Heart left ventricle (tissue), 16 donors: ENCODE measurements around the gene PTPN7. TPM values are rescaled to one million over a fixed set of nuclear protein-coding genes. Genes with fewer than 3 reads are reported as not detected.
"Not testable (repeated sequence)": the region's sequence is repeated elsewhere in the genome, so short reads cannot be mapped to it uniquely, and the experiment has no call there.

ENCODE experiments used
- ATAC-seq, 4 donors: fragments of 200-7000 bp; cut with Tn5 transposase; one replicate each; pipeline ENCODE4 v1.9.1; 2020 to 2022; ENCODE audit warnings: moderate library complexity in 4 of 4, mild to moderate bottlenecking in 3 of 4, moderate number of reproducible peaks in 1 of 4
- DNase-seq, 5 donors: peaks; one replicate each; pipeline ENCODE4 v3.0.0-alpha.2; 2020
- H3K27ac ChIP-seq, 12 donors: fragments of 200-600 bp; sonication (generic) in 4 of 12; one replicate each; pipeline versions ENCODE4 v1.5.0 to v1.8.0; 2016 to 2022; ENCODE audit warnings: mild to moderate bottlenecking in 2 of 12
- H3K27me3 ChIP-seq, 9 donors: fragments of 200-600 bp; sonication (generic) in 2 of 9; one replicate each; pipeline versions ENCODE4 v1.5.1 to v1.8.0; 2016 to 2022; ENCODE audit warnings: mild to moderate bottlenecking in 3 of 9
- H3K36me3 ChIP-seq, 9 donors: fragments of 200-600 bp; sonication (generic) in 2 of 9; one replicate each; pipeline versions ENCODE4 v1.5.0 to v1.8.0; 2018 to 2022; ENCODE audit warnings: mild to moderate bottlenecking in 2 of 9
- H3K4me1 ChIP-seq, 12 donors: fragments of 200-600 bp; sonication (generic) in 4 of 12; one replicate each; pipeline versions ENCODE4 v1.5.0 to v1.8.0; 2016 to 2022; ENCODE audit warnings: mild to moderate bottlenecking in 3 of 12
- H3K4me3 ChIP-seq, 12 donors: fragments of 200-600 bp; sonication (generic) in 4 of 12; one replicate each; pipeline versions ENCODE4 v1.5.0 to v1.8.0; 2017 to 2022; ENCODE audit warnings: mild to moderate bottlenecking in 9 of 12, moderate library complexity in 4 of 12
- H3K9me3 ChIP-seq, 12 donors: fragments of 200-600 bp; sonication (generic) in 4 of 12; one replicate each; pipeline versions ENCODE4 v1.5.0 to v1.8.0; 2016 to 2022; ENCODE audit warnings: mild to moderate bottlenecking in 1 of 12
- POLR2A ChIP-seq, 2 donors: fragments of 450-650 bp; IDR thresholded peaks; one replicate each; pipeline ENCODE4 v1.6.1; 2017; ENCODE audit warnings: antibody characterized with exemption in 2 of 2, mild to moderate bottlenecking in 2 of 2, moderate library complexity in 2 of 2
- WGBS, 4 donors: extraction: QIAGEN DNeasy Blood & Tissue Kit in 2 of 4; methylation state at CpG; one replicate each; pipeline versions ENCODE4 v1.1.5 to v1.1.7; 2013 to 2018; 5-methylcytosine and 5-hydroxymethylcytosine counted together
- intact Hi-C, 10 donors: fragments of 100-400 bp; cut with DNase I; formaldehyde crosslinking; loops; one replicate each; pipeline versions ENCODE4 v1.11.1 to v1.14.2; 2022
- polyA plus RNA-seq, 2 donors: library from polyadenylated mRNA; stranded (reverse); fragments of 200-250 nt; gene quantifications; one replicate each; pipeline ENCODE4 v1.2.3, GENCODE V29; 2013
- total RNA-seq, 9 donors: library from RNA; depleted of rRNA in 2 of 9; stranded (reverse); fragments of >200 nt in 2 of 9; fragmentation: NEBNext Ultra II Directional in 3 of 9; extraction: Animal tissue kit (Norgen Biotek cat#: 25700) in 3 of 9; gene quantifications; one replicate each; pipeline versions ENCODE4 v1.1.0 to v1.2.4, GENCODE V29; 2016 to 2023
- TF ChIP-seq, protein P1 (sequence below), 12 donors: fragments of 200-600 bp; sonication (generic) in 4 of 12; IDR thresholded peaks; one replicate each; pipeline versions ENCODE4 v1.5.0 to v1.8.0; 2018 to 2022; ENCODE audit warnings: antibody characterized with exemption in 12 of 12, mild to moderate bottlenecking in 5 of 12
- donor health status: ischemic (EF 13 %, LVEDD 7.1; RV severe dilation, severe dysfunction).
- donor health status: healthy with polysubstance abuse.
- donor health status: DM: no; HTN: yes; CAD: no.
- donor health status: DM: no; HTN: no; CAD: no.
- donor health status: ischemic (EF 25% LVEDD 6.9; RV normal size, moderate dysfunction).
- donor health status: ischemic (EF 25% LVEDD 5.7; RV mildly dilated, moderate dysfunction).
- donor health status: healthy.
- donor health status: DM: yes; HTN: yes; CAD: no.
- donor health status: ischemic (EF 35%, LVEDD 5.7; RV mildly dilated, moderate dysfunction).
- donor health status: nonischemic (EF 11% LVEDD 7.7; RV severe dilation, severe dysfunction).
- donor health status: DM: yes; HTN: yes; CAD: no.
- donor health status: PGD.
- donor health status: ischemic (EF 29% LVEDD 5.4; RV normal size, mild dysfunction).
- donor health status: nonischemic (EF 23%, LVEDD 6.1; RV moderate dilation, normal function).

PTPN7 gene
- total and polyA plus RNA-seq, 11 donors: 0.19 to 10.3 (median 0.55) TPM; not detected in 1

DNA sequence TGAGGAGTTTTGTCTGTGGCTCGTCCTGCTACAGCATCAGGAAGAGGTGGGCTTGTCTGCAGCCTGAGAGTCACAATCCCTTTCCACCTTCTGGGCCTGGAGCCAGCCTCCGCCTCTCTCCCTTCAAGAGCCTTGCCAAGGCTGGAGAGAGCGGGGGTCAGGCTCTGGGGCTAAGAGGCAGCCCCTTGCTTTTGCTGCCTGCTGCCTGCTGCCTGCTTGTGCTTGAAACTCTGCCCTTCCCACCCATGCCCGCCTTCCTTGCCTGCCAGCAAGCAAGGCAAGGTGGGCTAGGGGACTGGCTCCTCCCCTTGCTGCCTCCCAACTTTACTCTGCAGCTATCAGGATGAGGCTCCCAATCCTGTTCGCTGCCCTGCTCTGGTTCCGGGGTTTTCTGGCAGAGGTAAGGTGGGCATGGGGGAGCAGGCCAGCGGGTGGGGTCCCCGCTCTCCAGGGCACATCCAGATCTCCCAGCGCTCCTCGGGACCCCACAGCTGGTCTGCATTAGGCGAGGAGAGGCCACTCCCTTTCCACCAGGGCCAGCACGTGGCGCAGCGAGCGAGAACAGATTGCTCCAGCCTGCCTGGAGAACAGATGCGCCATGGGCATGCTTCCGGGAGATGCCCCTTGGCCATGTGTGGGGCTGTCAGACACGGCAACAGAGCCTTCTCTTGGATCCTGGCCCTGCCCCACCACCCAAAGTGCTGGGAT, 7.5 kb upstream of the PTPN7 start:
- TF ChIP-seq, protein P1, sequence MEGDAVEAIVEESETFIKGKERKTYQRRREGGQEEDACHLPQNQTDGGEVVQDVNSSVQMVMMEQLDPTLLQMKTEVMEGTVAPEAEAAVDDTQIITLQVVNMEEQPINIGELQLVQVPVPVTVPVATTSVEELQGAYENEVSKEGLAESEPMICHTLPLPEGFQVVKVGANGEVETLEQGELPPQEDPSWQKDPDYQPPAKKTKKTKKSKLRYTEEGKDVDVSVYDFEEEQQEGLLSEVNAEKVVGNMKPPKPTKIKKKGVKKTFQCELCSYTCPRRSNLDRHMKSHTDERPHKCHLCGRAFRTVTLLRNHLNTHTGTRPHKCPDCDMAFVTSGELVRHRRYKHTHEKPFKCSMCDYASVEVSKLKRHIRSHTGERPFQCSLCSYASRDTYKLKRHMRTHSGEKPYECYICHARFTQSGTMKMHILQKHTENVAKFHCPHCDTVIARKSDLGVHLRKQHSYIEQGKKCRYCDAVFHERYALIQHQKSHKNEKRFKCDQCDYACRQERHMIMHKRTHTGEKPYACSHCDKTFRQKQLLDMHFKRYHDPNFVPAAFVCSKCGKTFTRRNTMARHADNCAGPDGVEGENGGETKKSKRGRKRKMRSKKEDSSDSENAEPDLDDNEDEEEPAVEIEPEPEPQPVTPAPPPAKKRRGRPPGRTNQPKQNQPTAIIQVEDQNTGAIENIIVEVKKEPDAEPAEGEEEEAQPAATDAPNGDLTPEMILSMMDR (IDR thresholded peaks at IDR 0.05): no peak
- TF ChIP-seq POLR2A (IDR thresholded peaks at IDR 0.05): no peak
- 66 to 72% (median 69%) methylated on average over 14 to 18 of the region's 18 CpGs for WGBS, 4 donors
- no peaks in the 10 kb centered on the region for H3K27me3 ChIP-seq
- no peaks in the 10 kb centered on the region for H3K36me3 ChIP-seq
- DNase-seq: peak in 2 of 5 donors; percentile 50 to 54
- ATAC-seq: peak in 2 of 4 donors; percentile 21 to 23
- H3K4me3 ChIP-seq: no peak overlapping the region
- peaks cover 0 to 26% (median 0%) of the 10 kb centered on the region in 12 donors for H3K4me1 ChIP-seq
- H3K9me3 ChIP-seq: no peaks in the 10 kb centered on the region
- intact Hi-C loops: loop anchor here in 1 of 10 donors (5.0 kb wide), 1 partner anchor 539 kb away; no protein-coding TSS in a partner anchor
- no peak overlapping the region for H3K27ac ChIP-seq

DNA sequence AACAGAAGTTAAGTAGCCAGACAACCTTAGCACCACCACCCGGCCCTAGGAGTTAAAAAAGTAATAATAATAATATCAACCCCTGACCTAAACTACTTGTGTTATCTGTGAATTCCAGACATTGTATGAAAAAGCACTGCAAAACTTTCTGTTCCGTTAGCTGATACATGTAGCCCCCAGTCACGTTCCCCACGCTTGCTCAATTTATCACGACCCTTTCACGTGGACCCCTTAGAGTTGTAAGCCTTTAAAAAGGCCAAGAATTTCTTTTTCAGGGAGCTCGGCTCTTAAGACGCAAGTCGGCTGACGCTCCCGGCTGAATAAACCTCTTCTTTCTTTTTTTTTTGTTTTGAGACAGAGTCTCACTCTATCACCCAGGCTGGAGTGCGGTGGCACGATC, 6.7 kb upstream of the PTPN7 start:
- intact Hi-C loops: loop anchor here in 1 of 10 donors (5.0 kb wide), 1 partner anchor 540 kb away; no protein-coding TSS in a partner anchor
- H3K9me3 ChIP-seq, H3K36me3 ChIP-seq: not testable (repeated sequence)

DNA sequence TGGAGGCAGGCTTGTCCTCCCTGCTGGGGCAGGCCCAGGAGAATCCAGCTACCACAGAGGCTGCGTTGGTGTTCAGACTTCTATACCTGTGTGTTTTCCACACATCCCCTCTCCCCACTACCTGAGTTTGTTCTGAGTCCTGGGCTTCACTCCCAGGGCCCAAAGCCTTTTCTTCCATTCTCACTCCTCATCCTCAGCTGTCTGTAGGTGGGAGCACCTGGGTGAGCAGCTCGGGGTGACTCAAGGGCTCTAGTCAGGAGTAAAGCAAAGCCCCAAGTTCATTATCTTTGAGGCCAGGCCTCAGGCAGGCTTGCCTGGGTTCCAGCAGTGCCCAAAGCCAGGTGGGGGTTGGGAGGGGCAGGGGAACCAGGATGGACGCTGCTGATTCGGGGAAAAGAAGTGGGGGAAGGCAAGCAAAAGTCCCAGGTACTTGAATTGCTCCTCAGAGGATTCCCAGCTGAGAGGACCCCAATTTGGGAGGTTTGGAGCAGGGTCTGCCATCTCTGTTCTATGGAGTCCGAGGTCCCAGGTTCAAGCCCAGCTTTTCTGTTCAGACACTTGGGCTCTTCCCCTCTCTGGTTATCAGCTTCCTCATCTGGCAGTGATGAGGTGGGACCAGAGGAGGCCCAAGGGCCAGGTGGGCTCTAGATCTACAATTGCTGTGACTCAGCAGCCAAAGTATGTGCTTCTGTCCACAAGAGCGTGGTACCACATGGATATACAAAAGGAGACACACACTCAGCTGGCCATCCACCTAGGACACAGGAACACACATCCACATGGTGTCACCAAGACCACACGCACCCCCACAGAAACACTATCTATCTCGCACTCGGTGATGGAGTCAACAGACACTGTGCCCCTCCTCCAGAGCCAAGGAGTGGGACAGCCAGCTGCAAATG, 5.8 kb upstream of the PTPN7 start:
- no peak overlapping the region for H3K27ac ChIP-seq
- no peak for ATAC-seq
- no peaks in the 10 kb centered on the region for H3K9me3 ChIP-seq
- peaks cover 0 to 43% (median 0%) of the 10 kb centered on the region in 12 donors for H3K4me1 ChIP-seq
- intact Hi-C loops: loop anchor here in 1 of 10 donors (5.0 kb wide), 1 partner anchor 541 kb away; no protein-coding TSS in a partner anchor
- TF ChIP-seq, protein P1 (IDR thresholded peaks at IDR 0.05): no peak
- TF ChIP-seq POLR2A (IDR thresholded peaks at IDR 0.05): no peak
- H3K36me3 ChIP-seq: no peaks in the 10 kb centered on the region
- no peak overlapping the region for H3K4me3 ChIP-seq
- no peak for DNase-seq
- no peaks in the 10 kb centered on the region for H3K27me3 ChIP-seq
- 86 to 96% (median 94%) methylated on average over 8 to 9 of the region's 9 CpGs for WGBS, 4 donors

More for the DNA sequence above, 6.7 kb upstream of the PTPN7 start:
- not testable (repeated sequence) for H3K27me3 ChIP-seq, ATAC-seq, H3K4me3 ChIP-seq, H3K27ac ChIP-seq, DNase-seq
- H3K4me1 ChIP-seq: peaks cover 0 to 34% (median 0%) of the 10 kb centered on the region in 12 donors
- 80 to 89% (median 86%) methylated on average over 13 of the region's 13 CpGs for WGBS, 4 donors

DNA sequence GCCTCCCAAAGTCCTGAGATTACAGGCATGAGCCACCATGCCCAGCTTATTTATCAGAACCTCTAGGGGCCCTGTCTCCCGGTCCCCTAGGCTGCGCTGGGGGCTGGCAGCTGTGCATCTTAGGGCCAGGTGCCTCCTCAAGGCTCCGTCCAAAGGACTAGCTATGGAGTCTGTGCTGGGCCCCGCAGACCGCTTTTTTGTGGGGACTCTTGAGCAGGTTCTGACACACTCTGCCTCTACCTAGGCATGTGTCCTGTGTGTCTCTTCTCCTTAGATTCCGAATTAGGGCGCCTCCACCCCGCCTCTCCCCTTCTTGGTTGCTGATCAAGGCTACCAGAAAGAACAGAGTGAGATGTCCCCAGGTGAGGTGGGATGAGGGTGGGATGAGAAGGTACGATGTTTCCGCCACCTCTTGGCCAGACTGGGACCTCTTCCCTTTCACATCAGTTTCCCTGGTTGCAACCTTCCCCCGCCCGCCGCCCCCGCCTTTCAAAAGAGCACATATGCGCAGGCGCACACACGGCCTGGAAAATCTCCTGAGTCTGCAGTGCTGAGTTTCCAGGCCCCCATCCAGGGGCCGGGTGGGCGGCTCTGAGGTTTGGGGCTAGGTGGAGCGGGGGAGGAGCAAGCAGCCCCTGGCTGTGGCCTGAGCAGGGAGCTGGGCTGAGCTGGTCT, 5.0 kb upstream of the PTPN7 start:
- 87 to 91% (median 89%) methylated on average over 20 of the region's 20 CpGs for WGBS, 4 donors
- no peak for TF ChIP-seq POLR2A (IDR thresholded peaks at IDR 0.05)
- TF ChIP-seq, protein P1 (IDR thresholded peaks at IDR 0.05): no peak
- intact Hi-C loops: loop anchor here in 1 of 10 donors (5.0 kb wide), 1 partner anchor 542 kb away; no protein-coding TSS in a partner anchor
- Histone ChIP-seq H3K27ac (peak overlapping the region in 1 of 12 donors; percentile 62), H3K4me1 (peaks cover 0 to 50% (median 0%) of the 10 kb centered on the region in 12 donors), H3K36me3 (no peaks in the 10 kb centered on the region), H3K27me3 (no peaks in the 10 kb centered on the region), H3K9me3 (no peaks in the 10 kb centered on the region), H3K4me3 (peak overlapping the region in 1 of 12 donors; percentile 12)
- ATAC-seq: no peak
- DNase-seq: no peak
